NT2/D1 (cell line): ENCODE measurements around the gene TRIM25.

Experiments
- DNase-seq: peaks from one replicate; pipeline ENCODE4 v3.0.0-alpha.2; 2011; ENCODE audit warnings: low read depth, low spot score
- H3K27me3 ChIP-seq: 2 replicates; pipeline ENCODE4 v1.6.0; 2011; ENCODE audit warnings: mild to moderate bottlenecking; ENCODE audit not compliant: insufficient read length, insufficient read depth
- H3K36me3 ChIP-seq: 2 replicates; pipeline ENCODE4 v1.6.1; 2011; ENCODE audit warnings: mild to moderate bottlenecking, low read length, mixed read lengths; ENCODE audit not compliant: insufficient read depth, insufficient read length
- H3K4me1 ChIP-seq: 2 replicates; pipeline ENCODE4 v1.5.1; 2011; ENCODE audit not compliant: insufficient read depth, insufficient read length
- H3K4me3 ChIP-seq: 2 replicates; pipeline ENCODE4 v1.5.1; 2011; ENCODE audit warnings: low read depth; ENCODE audit not compliant: insufficient read length
- H3K9ac ChIP-seq: 2 replicates; pipeline ENCODE4 v1.6.0; 2011; ENCODE audit warnings: low read depth; ENCODE audit not compliant: insufficient read length
- H3K9me3 ChIP-seq: 2 replicates; pipeline ENCODE4 v1.5.1; 2011; ENCODE audit warnings: mild to moderate bottlenecking, low read length; ENCODE audit not compliant: insufficient read depth
- SUZ12 ChIP-seq: IDR thresholded peaks from 2 replicates; pipeline ENCODE4 v1.6.1; 2011; ENCODE audit not compliant: insufficient read length, insufficient read depth; ENCODE audit errors: extremely low read depth
- YY1 ChIP-seq: IDR thresholded peaks from 2 replicates; pipeline ENCODE4 v1.6.1; 2011; ENCODE audit not compliant: insufficient read length, insufficient read depth
- ZNF274 ChIP-seq: IDR thresholded peaks from 2 replicates; pipeline ENCODE4 v1.6.1; 2011; ENCODE audit warnings: mild to moderate bottlenecking, low read depth, low read length

Gene TRIM25

DNA sequence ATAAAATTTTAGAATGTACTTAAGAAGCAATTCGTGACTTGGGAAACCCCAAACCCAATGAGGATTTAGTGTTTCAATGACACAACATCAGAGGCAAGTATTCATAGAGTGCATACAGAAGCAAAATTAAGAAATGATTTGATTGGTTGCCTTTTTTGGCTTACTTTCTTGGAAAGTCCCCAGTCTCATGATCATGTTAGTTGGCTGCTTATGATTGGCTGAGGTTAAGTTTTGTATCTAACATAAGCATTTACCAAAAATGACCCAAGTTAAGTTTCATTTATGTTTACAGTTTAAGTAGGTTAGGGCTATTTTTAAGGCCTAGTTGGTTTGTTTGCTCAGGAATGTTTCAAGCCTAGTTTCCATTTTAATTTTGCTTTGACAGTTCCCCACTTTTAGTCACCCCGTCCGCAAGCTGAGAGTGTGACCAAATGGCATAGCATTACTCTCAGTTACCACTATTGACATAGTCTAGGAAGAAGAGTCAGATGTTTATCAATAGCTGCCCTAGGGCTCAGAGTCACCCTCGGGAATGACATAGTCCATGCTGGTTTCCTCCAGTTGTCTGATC, 43.7 kb downstream of the TRIM25 start:
- Histone ChIP-seq H3K9me3 (no peaks in the 10 kb centered on the region), H3K9ac (no peak overlapping the region), H3K36me3 (no peaks in the 10 kb centered on the region), H3K4me3 (no peak overlapping the region), H3K4me1 (no peaks in the 10 kb centered on the region), H3K27me3 (no peaks in the 10 kb centered on the region)
- no peak for DNase-seq
- TF ChIP-seq ZNF274 (no peak), YY1 (no peak), SUZ12 (no peak)

DNA sequence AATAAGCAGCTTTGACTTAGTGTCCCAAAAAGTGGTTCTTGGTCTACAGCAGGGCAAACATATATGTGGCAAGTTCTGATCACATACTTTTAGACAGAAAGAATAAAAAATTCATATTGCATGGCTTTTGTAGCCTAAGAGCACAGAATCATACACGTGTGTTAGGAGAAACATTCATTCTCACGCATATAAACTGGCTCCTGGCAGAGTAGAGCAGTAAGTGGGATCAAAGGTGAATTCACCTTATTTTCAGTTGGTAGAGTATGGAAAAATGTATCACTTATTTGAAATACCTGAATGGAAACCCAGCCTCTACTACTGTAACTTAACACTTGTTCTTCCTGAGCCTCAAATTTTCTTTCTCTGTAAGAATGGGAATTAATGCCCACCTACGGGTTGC, 45.1 kb downstream of the TRIM25 start:
- DNase-seq = no peak
- Histone ChIP-seq H3K4me3 (no peak overlapping the region), H3K4me1 (no peaks in the 10 kb centered on the region), H3K9me3 (no peaks in the 10 kb centered on the region), H3K36me3 (peaks cover 4% of the 10 kb centered on the region), H3K27me3 (no peaks in the 10 kb centered on the region), H3K9ac (no peak overlapping the region)
- TF ChIP-seq SUZ12 = no peak
- TF ChIP-seq ZNF274 = no peak
- no peak for TF ChIP-seq YY1

DNA sequence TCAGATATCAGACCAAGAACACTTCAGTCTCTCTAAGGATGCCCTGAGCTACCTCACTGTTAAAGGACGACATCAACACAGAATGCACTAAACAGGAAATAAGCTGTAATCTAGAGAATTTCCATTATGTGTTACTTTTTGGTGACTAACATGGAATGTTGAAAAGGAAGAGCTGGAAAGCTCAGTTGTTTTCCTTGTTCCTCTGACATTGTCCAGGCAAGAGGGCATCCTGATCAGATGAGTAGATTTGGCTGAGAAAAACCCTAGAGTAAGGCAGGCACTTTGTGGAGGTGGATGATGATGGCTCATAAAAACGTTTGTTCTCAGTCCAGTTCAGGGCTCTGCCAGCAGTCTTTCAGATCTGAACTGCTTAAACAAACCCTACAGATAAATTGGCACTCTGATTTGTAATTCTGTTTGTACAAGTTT, 45.9 kb downstream of the TRIM25 start:
- no peaks in the 10 kb centered on the region for H3K4me1 ChIP-seq
- H3K36me3 ChIP-seq = peaks cover 7% of the 10 kb centered on the region
- DNase-seq = no peak
- H3K4me3 ChIP-seq = no peak overlapping the region
- H3K27me3 ChIP-seq = no peaks in the 10 kb centered on the region
- H3K9ac ChIP-seq = no peak overlapping the region
- TF ChIP-seq ZNF274 (no peak), YY1 (no peak), SUZ12 (no peak)
- H3K9me3 ChIP-seq = no peaks in the 10 kb centered on the region

DNA sequence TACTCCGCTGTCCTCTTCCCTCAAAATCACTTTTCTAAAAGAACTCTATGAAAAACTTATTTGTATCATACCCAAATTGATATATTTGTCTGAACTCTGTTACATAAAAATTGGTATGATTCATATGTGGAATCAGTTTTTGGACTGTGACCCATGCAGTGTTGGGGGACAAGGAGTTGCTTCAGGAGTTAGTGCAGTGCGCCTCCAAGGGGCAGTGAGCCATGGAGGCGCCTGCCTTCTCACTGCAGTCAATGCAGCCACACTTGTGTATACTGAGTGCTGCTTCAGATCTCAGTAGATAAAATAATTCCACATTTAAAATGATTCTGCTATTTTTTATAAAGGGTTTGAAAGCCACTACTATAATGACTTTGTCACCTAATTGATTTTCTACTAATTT, 47.4 kb downstream of the TRIM25 start:
- no peak for DNase-seq
- no peak overlapping the region for H3K9ac ChIP-seq
- H3K27me3 ChIP-seq = no peaks in the 10 kb centered on the region
- TF ChIP-seq YY1 = no peak
- TF ChIP-seq SUZ12 = no peak
- no peak for TF ChIP-seq ZNF274
- H3K9me3 ChIP-seq = no peaks in the 10 kb centered on the region
- peaks cover 21% of the 10 kb centered on the region for H3K36me3 ChIP-seq
- no peaks in the 10 kb centered on the region for H3K4me1 ChIP-seq
- no peak overlapping the region for H3K4me3 ChIP-seq

- no peak overlapping the region for H3K9ac ChIP-seq
- DNase-seq = no peak
- H3K4me3 ChIP-seq = no peak overlapping the region
- no peak for TF ChIP-seq SUZ12
- no peaks in the 10 kb centered on the region for H3K4me1 ChIP-seq
- H3K36me3 ChIP-seq = peaks cover 25% of the 10 kb centered on the region
- H3K27me3 ChIP-seq = no peaks in the 10 kb centered on the region
- H3K9me3 ChIP-seq = no peaks in the 10 kb centered on the region
These were observed 47.8 kb downstream of the TRIM25 start for GRCh38 chr17:56866076-56866475.

- TF ChIP-seq ZNF274 = no peak
- Histone ChIP-seq H3K4me1 (no peaks in the 10 kb centered on the region), H3K9me3 (no peaks in the 10 kb centered on the region), H3K36me3 (peaks cover 33% of the 10 kb centered on the region), H3K4me3 (no peak overlapping the region), H3K27me3 (no peaks in the 10 kb centered on the region), H3K9ac (no peak overlapping the region)
- DNase-seq = no peak
These were observed 49.9 kb downstream of the TRIM25 start for GRCh38 chr17:56863974-56864373.

GRCh38 chr17:56861899-56862298, 52.0 kb downstream of the TRIM25 start:
- Histone ChIP-seq H3K9ac (no peak overlapping the region), H3K9me3 (no peaks in the 10 kb centered on the region), H3K4me3 (no peak overlapping the region), H3K4me1 (no peaks in the 10 kb centered on the region), H3K27me3 (no peaks in the 10 kb centered on the region), H3K36me3 (peaks cover 40% of the 10 kb centered on the region)
- DNase-seq = no peak
- TF ChIP-seq YY1 = no peak
- TF ChIP-seq ZNF274 = no peak
- no peak for TF ChIP-seq SUZ12

DNA sequence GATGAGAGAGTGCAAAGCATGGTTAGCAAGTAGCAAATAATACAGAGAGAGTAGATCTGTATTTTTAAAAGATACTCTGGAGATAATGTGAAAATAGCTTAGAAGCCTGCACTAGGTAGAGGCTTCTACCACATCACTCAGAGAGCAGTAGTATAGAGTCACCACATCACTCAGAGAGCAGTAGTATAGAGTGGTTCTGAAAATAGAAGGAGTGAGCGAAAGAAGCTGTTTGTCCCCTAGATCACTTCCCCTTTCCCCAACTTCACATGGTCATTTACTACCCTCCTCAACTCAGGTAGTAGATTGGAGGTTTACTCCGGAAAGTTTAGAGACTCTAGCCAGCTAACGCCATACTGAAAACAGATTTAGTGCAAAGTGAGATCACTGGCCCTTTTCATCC, 62.8 kb downstream of the TRIM25 start:
- Histone ChIP-seq H3K4me3 (no peak overlapping the region), H3K27me3 (no peaks in the 10 kb centered on the region), H3K9ac (no peak overlapping the region), H3K36me3 (peaks cover 37% of the 10 kb centered on the region), H3K4me1 (no peaks in the 10 kb centered on the region), H3K9me3 (no peaks in the 10 kb centered on the region)
- DNase-seq = no peak
- TF ChIP-seq YY1 = no peak
- TF ChIP-seq ZNF274 = no peak
- no peak for TF ChIP-seq SUZ12
